Activated CD4-positive, alpha-beta T cell treated with anti-CD3 and anti-CD28 coated beads, Interleukin-2, amount 10 ng/mL, durations not matched to agents 24 days and 14 days (primary cell): ENCODE measurements around the gene VRK2. TPM values are rescaled to one million over a fixed set of nuclear protein-coding genes. Genes with fewer than 3 reads are reported as not detected.

Experiments
- DNase-seq: peaks from one replicate; pipeline ENCODE4 v3.0.0; 2022
- H3K27ac Mint-ChIP-seq: one replicate; pipeline ENCODE4 v1.8.0; 2022; ENCODE audit warnings: mild to moderate bottlenecking, mixed read lengths
- H3K27me3 Mint-ChIP-seq: one replicate; pipeline ENCODE4 v1.8.0; 2022; ENCODE audit warnings: mixed read lengths
- H3K36me3 Mint-ChIP-seq: one replicate; pipeline ENCODE4 v1.8.0; 2022; ENCODE audit warnings: low read depth, mild to moderate bottlenecking, mixed read lengths
- H3K4me1 Mint-ChIP-seq: one replicate; pipeline ENCODE4 v1.8.0; 2021; ENCODE audit warnings: mixed read lengths
- H3K4me3 Mint-ChIP-seq: one replicate; pipeline ENCODE4 v1.8.0; 2022; ENCODE audit warnings: mild to moderate bottlenecking, moderate library complexity, mixed read lengths
- H3K9me3 Mint-ChIP-seq: one replicate; pipeline ENCODE4 v1.8.0; 2021; ENCODE audit warnings: mixed read lengths
- intact Hi-C: fragments of 100-400 bp; cut with micrococcal nuclease; formaldehyde crosslinking; loops from one replicate; pipeline ENCODE4 v1.15.1; 2023
- total RNA-seq: library from RNA; stranded (reverse); gene quantifications from 2 replicates; pipeline ENCODE4 v1.2.3, GENCODE V29; 2022

The VRK2 gene
- total RNA-seq, 1 donor from 2014 or later, result 22.0 TPM

GRCh38 chr2:58042486-58042970, 4.1 kb upstream of the VRK2 start:
- Mint-ChIP-seq H3K4me1 (peaks cover 34% of the 10 kb centered on the region), H3K27me3 (no peaks in the 10 kb centered on the region), H3K27ac (peak overlapping the region; percentile 10), H3K4me3 (no peak overlapping the region), H3K9me3 (peaks cover 6% of the 10 kb centered on the region), H3K36me3 (peaks cover 4% of the 10 kb centered on the region)
- no peak for DNase-seq
- intact Hi-C loops, result no loop called here

- H3K4me3 Mint-ChIP-seq, result no peak overlapping the region
- no peak for DNase-seq
- intact Hi-C loops, result no loop called here
- no peaks in the 10 kb centered on the region for H3K9me3 Mint-ChIP-seq
- H3K36me3 Mint-ChIP-seq, result peaks cover 4% of the 10 kb centered on the region
- H3K27ac Mint-ChIP-seq, result no peak overlapping the region
- no peaks in the 10 kb centered on the region for H3K27me3 Mint-ChIP-seq
- peaks cover 41% of the 10 kb centered on the region for H3K4me1 Mint-ChIP-seq
Observed at GRCh38 chr2:58044145-58044544, 2.5 kb upstream of the VRK2 start.

GRCh38 chr2:58045580-58046334, 849 bp upstream of the VRK2 start:
- H3K36me3 Mint-ChIP-seq, result peaks cover 7% of the 10 kb centered on the region
- peak overlapping the region; percentile 95 for H3K27ac Mint-ChIP-seq
- H3K9me3 Mint-ChIP-seq, result no peaks in the 10 kb centered on the region
- H3K4me3 Mint-ChIP-seq, result peak overlapping the region; percentile 92
- intact Hi-C loops, result loop anchor here (5.0 kb wide), 2 partner anchors 62 to 102 kb away; no protein-coding TSS in a partner anchor
- H3K27me3 Mint-ChIP-seq, result no peaks in the 10 kb centered on the region
- DNase-seq, result peak; percentile 62
- H3K4me1 Mint-ChIP-seq, result peaks cover 41% of the 10 kb centered on the region

GRCh38 chr2:58046335-58046584, 346 bp upstream of the VRK2 start:
- peaks cover 41% of the 10 kb centered on the region for H3K4me1 Mint-ChIP-seq
- peak overlapping the region; percentile 92 for H3K4me3 Mint-ChIP-seq
- intact Hi-C loops, result loop anchor here (5.0 kb wide), 2 partner anchors 61 to 101 kb away; no protein-coding TSS in a partner anchor
- H3K27ac Mint-ChIP-seq, result peak overlapping the region; percentile 95
- H3K9me3 Mint-ChIP-seq, result no peaks in the 10 kb centered on the region
- DNase-seq, result no peak
- H3K27me3 Mint-ChIP-seq, result no peaks in the 10 kb centered on the region
- peaks cover 7% of the 10 kb centered on the region for H3K36me3 Mint-ChIP-seq

DNA sequence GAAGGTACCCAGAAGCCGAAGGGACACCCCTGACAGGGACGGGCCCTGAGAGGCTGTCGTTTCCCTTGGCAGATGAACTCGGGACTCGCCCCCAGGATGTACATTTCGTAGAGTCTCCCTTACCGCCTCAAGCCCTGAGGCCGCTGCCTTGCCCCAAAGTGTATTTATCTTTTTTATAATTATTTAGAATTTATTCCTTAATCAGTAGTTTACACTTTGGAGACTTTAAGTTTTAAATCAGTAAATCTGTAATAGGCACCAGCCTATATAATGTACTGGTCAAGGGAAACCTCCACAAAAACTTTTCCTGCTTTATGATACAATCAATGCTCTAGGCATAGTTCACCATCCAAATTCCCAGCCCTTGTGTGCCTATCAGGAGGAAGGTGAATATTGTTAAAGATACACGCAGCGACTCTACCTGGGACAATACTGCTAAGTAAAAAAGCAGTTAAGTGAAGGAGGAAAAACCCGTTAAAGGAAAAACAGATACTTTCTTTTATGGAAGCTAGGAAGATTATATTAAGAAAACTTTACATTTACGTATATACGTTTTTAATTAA, 848 bp downstream of the VRK2 start:
- intact Hi-C loops, result loop anchor here (1.0 to 5.0 kb wide), 3 partner anchors 60 to 194 kb away; partner anchors contain the start of gene FANCL
- Mint-ChIP-seq H3K4me1 (peaks cover 44% of the 10 kb centered on the region), H3K27ac (peak overlapping the region; percentile 95), H3K4me3 (peak overlapping the region; percentile 92), H3K9me3 (no peaks in the 10 kb centered on the region), H3K27me3 (no peaks in the 10 kb centered on the region), H3K36me3 (peaks cover 13% of the 10 kb centered on the region)
- DNase-seq, result no peak

DNA sequence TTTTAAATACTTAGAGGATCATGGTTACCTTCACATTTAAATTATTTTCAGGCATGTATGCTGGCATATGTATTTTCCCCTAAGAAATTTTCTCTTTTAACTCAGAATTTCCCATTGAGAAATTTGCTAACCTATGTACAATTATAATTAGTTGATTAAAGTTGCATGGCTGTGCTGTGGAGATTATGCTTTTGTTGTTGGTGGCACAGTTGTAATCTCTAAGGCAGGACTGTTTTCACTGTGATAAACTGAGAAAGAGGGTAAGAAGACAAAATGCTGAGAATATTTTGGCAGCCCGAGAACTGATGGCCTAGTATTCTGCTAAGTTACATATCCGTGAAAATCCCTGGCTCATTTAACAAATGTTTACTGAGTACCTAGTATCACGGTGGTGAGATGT, 1.4 kb downstream of the VRK2 start:
- Mint-ChIP-seq H3K27me3 (no peaks in the 10 kb centered on the region), H3K4me3 (peak overlapping the region; percentile 92), H3K4me1 (peaks cover 41% of the 10 kb centered on the region), H3K36me3 (peaks cover 17% of the 10 kb centered on the region), H3K9me3 (no peaks in the 10 kb centered on the region), H3K27ac (no peak overlapping the region)
- DNase-seq, result no peak
- intact Hi-C loops, result loop anchor here (1.0 to 5.0 kb wide), 3 partner anchors 59 to 193 kb away; partner anchors contain the start of gene FANCL

DNA sequence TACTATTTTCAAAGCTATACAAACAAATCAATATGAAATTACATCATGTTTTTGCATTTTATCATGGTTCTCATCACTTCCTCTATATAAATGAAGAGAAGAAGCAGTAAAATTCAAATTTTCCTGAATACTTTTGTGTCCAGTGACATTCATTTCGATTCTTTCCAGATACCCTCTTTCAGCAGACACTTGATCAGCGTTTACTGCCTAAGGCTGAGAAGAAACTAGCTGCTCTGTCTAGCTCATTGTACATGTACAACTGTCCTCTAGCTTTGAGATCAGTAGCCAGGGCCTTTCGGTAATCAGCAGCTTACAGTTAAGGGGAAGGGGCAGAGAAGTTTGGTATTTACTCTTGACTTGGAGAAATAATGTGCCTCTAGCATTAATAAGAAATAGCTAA, 4.8 kb downstream of the VRK2 start:
- Mint-ChIP-seq H3K4me1 (peaks cover 28% of the 10 kb centered on the region), H3K36me3 (peaks cover 22% of the 10 kb centered on the region), H3K9me3 (no peaks in the 10 kb centered on the region), H3K27me3 (no peaks in the 10 kb centered on the region), H3K4me3 (no peak overlapping the region), H3K27ac (no peak overlapping the region)
- DNase-seq, result no peak
- intact Hi-C loops, result no loop called here

DNA sequence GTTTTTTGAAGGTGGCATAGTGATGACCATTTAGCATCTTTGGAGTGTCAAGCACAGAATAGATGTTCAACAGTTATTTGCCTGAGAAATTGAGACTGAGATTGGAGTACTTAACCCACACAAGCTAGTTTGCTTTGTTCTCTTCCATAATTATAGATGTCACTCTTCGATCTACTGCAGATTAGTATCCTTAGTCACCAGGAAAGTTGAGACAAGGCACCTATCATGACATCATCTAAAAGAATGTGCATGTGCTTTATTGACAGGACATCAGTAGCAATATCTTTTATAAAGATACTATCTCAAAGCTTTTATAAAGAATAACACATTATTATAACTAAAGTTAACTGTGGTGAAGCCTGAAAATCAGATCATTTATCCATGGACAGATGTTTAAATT, 6.4 kb downstream of the VRK2 start:
- H3K27me3 Mint-ChIP-seq, result no peaks in the 10 kb centered on the region
- H3K27ac Mint-ChIP-seq, result no peak overlapping the region
- no peak for DNase-seq
- intact Hi-C loops, result no loop called here
- H3K36me3 Mint-ChIP-seq, result peaks cover 29% of the 10 kb centered on the region
- H3K4me1 Mint-ChIP-seq, result peaks cover 27% of the 10 kb centered on the region
- no peak overlapping the region for H3K4me3 Mint-ChIP-seq
- H3K9me3 Mint-ChIP-seq, result no peaks in the 10 kb centered on the region

GRCh38 chr2:58054264-58054663, 7.7 kb downstream of the VRK2 start:
- Mint-ChIP-seq H3K4me1 (peaks cover 16% of the 10 kb centered on the region), H3K9me3 (no peaks in the 10 kb centered on the region), H3K36me3 (peaks cover 32% of the 10 kb centered on the region), H3K27ac (no peak overlapping the region), H3K4me3 (no peak overlapping the region), H3K27me3 (no peaks in the 10 kb centered on the region)
- intact Hi-C loops, result no loop called here
- no peak for DNase-seq

DNA sequence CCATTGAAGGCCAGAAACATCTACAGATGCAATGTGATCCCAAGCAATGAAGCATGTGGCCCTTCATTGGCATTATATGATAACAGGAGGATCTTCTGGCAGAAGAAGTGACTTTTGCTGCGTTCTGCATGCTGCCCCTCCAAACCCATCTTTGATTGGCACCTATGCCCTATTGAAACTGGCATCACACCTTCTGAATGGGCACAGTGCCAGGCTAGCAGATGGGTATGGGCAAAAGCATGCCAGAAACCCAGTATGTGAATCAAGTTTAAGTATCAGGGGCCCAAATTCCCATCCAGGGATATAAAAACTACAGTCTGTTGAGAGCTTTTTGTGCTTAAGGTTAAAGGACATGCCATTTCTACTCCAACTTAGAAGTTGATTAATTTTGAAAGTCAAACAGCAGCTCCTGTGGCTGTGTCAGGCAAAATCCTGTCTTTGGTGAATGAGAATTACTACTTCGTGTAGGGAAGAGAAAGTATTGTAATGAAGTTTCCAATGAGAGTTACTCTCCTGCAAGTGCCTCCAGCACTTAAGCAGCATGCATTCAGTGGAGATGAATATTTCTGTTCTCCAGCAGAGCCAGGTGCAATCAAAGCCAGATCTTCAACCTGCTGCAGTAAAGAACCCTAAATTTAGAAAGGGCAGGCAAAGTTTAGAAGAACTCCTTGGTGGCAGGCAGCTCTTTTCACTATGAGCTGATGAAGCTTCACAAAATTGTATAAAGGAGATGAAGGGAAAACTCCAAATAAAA, 8.6 kb downstream of the VRK2 start:
- Mint-ChIP-seq H3K27me3 (no peaks in the 10 kb centered on the region), H3K36me3 (peaks cover 30% of the 10 kb centered on the region), H3K27ac (no peak overlapping the region), H3K9me3 (no peaks in the 10 kb centered on the region), H3K4me3 (no peak overlapping the region), H3K4me1 (peaks cover 15% of the 10 kb centered on the region)
- no peak for DNase-seq
- intact Hi-C loops, result no loop called here

- Mint-ChIP-seq H3K36me3 (peaks cover 32% of the 10 kb centered on the region), H3K9me3 (no peaks in the 10 kb centered on the region)
Observed at GRCh38 chr2:58056192-58056916, 9.7 kb downstream of the VRK2 start.

GRCh38 chr2:58057707-58058530, 11.3 kb downstream of the VRK2 start:
- H3K27ac Mint-ChIP-seq, result no peak overlapping the region
- peaks cover 26% of the 10 kb centered on the region for H3K36me3 Mint-ChIP-seq
- no peak overlapping the region for H3K4me3 Mint-ChIP-seq
- peaks cover 10% of the 10 kb centered on the region for H3K4me1 Mint-ChIP-seq
- DNase-seq, result no peak
- intact Hi-C loops, result no loop called here
- H3K9me3 Mint-ChIP-seq, result no peaks in the 10 kb centered on the region
- H3K27me3 Mint-ChIP-seq, result no peaks in the 10 kb centered on the region

More at GRCh38 chr2:58056192-58056916, 9.7 kb downstream of the VRK2 start:
- H3K27me3 Mint-ChIP-seq, result no peaks in the 10 kb centered on the region
- no peak for DNase-seq
- H3K27ac Mint-ChIP-seq, result no peak overlapping the region
- H3K4me1 Mint-ChIP-seq, result peaks cover 15% of the 10 kb centered on the region
- H3K4me3 Mint-ChIP-seq, result no peak overlapping the region
- intact Hi-C loops, result no loop called here

GRCh38 chr2:58063641-58064040, 17.0 kb downstream of the VRK2 start:
- peaks cover 25% of the 10 kb centered on the region for H3K36me3 Mint-ChIP-seq
- no peak for DNase-seq
- H3K4me1 Mint-ChIP-seq, result peaks cover 18% of the 10 kb centered on the region
- peak overlapping the region; percentile 5 for H3K27ac Mint-ChIP-seq
- H3K9me3 Mint-ChIP-seq, result peaks cover 3% of the 10 kb centered on the region
- intact Hi-C loops, result no loop called here
- H3K4me3 Mint-ChIP-seq, result peak overlapping the region; percentile 27
- no peaks in the 10 kb centered on the region for H3K27me3 Mint-ChIP-seq
